Cerebellar cortex (tissue), 1 donor: ENCODE results near the gene IFNK.
"Not testable (repeated sequence)": the region's sequence is repeated elsewhere in the genome, so short reads cannot be mapped to it uniquely, and the experiment has no call there.

Experiments used
- DNase-seq: peaks from one replicate; pipeline ENCODE4 v3.0.0-alpha.2; 2015; ENCODE audit warnings: low spot score

IFNK gene

GRCh38 chr9:27524236-27524635 lies at the start of gene IFNK:
Gene IFNK (plus strand): TSS chr9:27524290. CDS start chr9:27524337, 47 bp downstream.
- DNase-seq: no peak

GRCh38 chr9:27474305-27474704 lies 49.8 kb upstream of the IFNK start:
- DNase-seq: no peak

- no peak for DNase-seq
These were observed 49.0 kb upstream of the IFNK start for GRCh38 chr9:27475057-27475595.

GRCh38 chr9:27476870-27477515 lies 47.1 kb upstream of the IFNK start:
- DNase-seq: no peak

GRCh38 chr9:27478322-27478721 lies 45.8 kb upstream of the IFNK start:
- no peak for DNase-seq

- no peak for DNase-seq
These were observed 41.4 kb upstream of the IFNK start for GRCh38 chr9:27482709-27483108.

GRCh38 chr9:27483576-27483975 lies 40.5 kb upstream of the IFNK start:
- DNase-seq: no peak

GRCh38 chr9:27485158-27485557 lies 38.9 kb upstream of the IFNK start:
- DNase-seq: no peak

- DNase-seq: no peak
These were observed 36.9 kb upstream of the IFNK start for GRCh38 chr9:27487128-27487640.

GRCh38 chr9:27487927-27488326 lies 36.2 kb upstream of the IFNK start:
- no peak for DNase-seq

GRCh38 chr9:27489087-27489876 lies 34.8 kb upstream of the IFNK start:
- DNase-seq: no peak

GRCh38 chr9:27491154-27491553 lies 32.9 kb upstream of the IFNK start:
- DNase-seq: no peak

GRCh38 chr9:27495480-27496134 lies 28.5 kb upstream of the IFNK start:
- no peak for DNase-seq

- DNase-seq: no peak
These were observed 28.0 kb upstream of the IFNK start for GRCh38 chr9:27496135-27496504.

GRCh38 chr9:27497883-27498417 lies 26.1 kb upstream of the IFNK start:
- no peak for DNase-seq

GRCh38 chr9:27499451-27499850 lies 24.6 kb upstream of the IFNK start:
- DNase-seq: no peak

GRCh38 chr9:27500902-27501301 lies 23.2 kb upstream of the IFNK start:
- not testable (repeated sequence) for DNase-seq

GRCh38 chr9:27503623-27504022 lies 20.5 kb upstream of the IFNK start:
- DNase-seq: no peak

GRCh38 chr9:27504259-27504658 lies 19.8 kb upstream of the IFNK start:
- DNase-seq: no peak

- DNase-seq: no peak
These were observed 18.3 kb upstream of the IFNK start for GRCh38 chr9:27505744-27506161.

GRCh38 chr9:27506981-27507380 lies 17.1 kb upstream of the IFNK start:
- no peak for DNase-seq

GRCh38 chr9:27510780-27511179 lies 13.3 kb upstream of the IFNK start:
- DNase-seq: no peak
